HCT116 (cell line): ENCODE measurements around the gene MOCS1. TPM values are rescaled to one million over a fixed set of nuclear protein-coding genes. Genes with fewer than 3 reads are reported as not detected.

ENCODE experiments used
- ATAC-seq: fragments of 200-7000 bp; cut with Tn5 transposase; 2 replicates; pipeline ENCODE4 v1.9.1; 2020; ENCODE audit warnings: mild to moderate bottlenecking, moderate library complexity
- BruUV-seq: library from RNA; stranded (reverse); fragments of 400-500 nt; replicated peaks from 2 replicates; lab custom pipeline; 2021; lab: Mats Ljungman, UMichigan
- CTCF ChIA-PET: fragments of 300-600 bp; sonication (Branson Sonifier 250); formaldehyde crosslinking; loops from one replicate; lab custom pipeline; 2021; ENCODE audit warnings: antibody characterized with exemption; lab: Charles Lee
- POLR2A ChIA-PET: fragments of 300-600, 350-600 bp; sonication (Branson Sonifier 250); formaldehyde crosslinking; loops from one replicate; lab custom pipeline; 2021; ENCODE audit warnings: antibody characterized with exemption; lab: Charles Lee
- RAD21 ChIA-PET, 2 experiments: fragments of 300-600 bp; sonication (Branson Sonifier 250); formaldehyde crosslinking; loops; one replicate each; lab custom pipeline; 2023; ENCODE audit warnings: low total read pairs in 2 of 2; ENCODE audit not compliant: uncharacterized antibody in 2 of 2, unreplicated experiment in 2 of 2, low non-redundant PET in 1 of 2; lab: Charles Lee
- DNase-seq: peaks from one replicate; pipeline ENCODE4 v3.0.0-alpha.2; 2010; ENCODE audit warnings: low read depth, low spot score
- H2AFZ ChIP-seq: fragments of 200-600 bp; shearing (Covaris generic), sonication (generic); 2 replicates; pipeline ENCODE4 v1.6.1; 2017; ENCODE audit warnings: low read depth, mixed run types, mixed read lengths, antibody characterized with exemption, low read length; ENCODE audit not compliant: poor library complexity, severe bottlenecking
- H3K27ac ChIP-seq: 2 replicates; pipeline ENCODE4 v1.5.1; 2012; ENCODE audit warnings: low read depth, low read length
- H3K27me3 ChIP-seq: fragments of 200-600 bp; sonication (generic); 2 replicates; pipeline ENCODE4 v1.6.1; 2016; ENCODE audit warnings: mixed run types, low read length, mixed read lengths; ENCODE audit not compliant: insufficient read depth
- H3K36me3 ChIP-seq, 2 experiments: fragments of 200-500 bp in 1 of 2; fragments of 200-600 bp in 1 of 2; sonication (Bioruptor generic) in 1 of 2; sonication (generic) in 1 of 2; 2 replicates each; pipeline versions ENCODE4 v1.5.1 to v1.6.1; 2014 to 2016; ENCODE audit warnings: low read length in 2 of 2, inconsistent platforms in 1 of 2, mixed read lengths in 1 of 2, mixed run types in 1 of 2; ENCODE audit not compliant: insufficient read depth in 2 of 2, control insufficient read depth in 1 of 2
- H3K4me1 ChIP-seq, 2 experiments: fragments of 200-600 bp in 1 of 2; sonication (generic) in 1 of 2; 2 replicates each; pipeline versions ENCODE4 v1.5.1 to v1.6.1; 2012 to 2017; ENCODE audit warnings: low read length in 2 of 2, inconsistent platforms in 1 of 2, mild to moderate bottlenecking in 1 of 2, mixed read lengths in 1 of 2, mixed run types in 1 of 2, moderate library complexity in 1 of 2; ENCODE audit not compliant: insufficient read depth in 2 of 2, control insufficient read depth in 1 of 2
- H3K4me2 ChIP-seq: fragments of 200-600 bp; sonication (generic); 2 replicates; pipeline ENCODE4 v1.6.1; 2017; ENCODE audit warnings: mixed run types, low read length, mixed read lengths
- H3K4me3 ChIP-seq, 2 experiments: fragments of 200-600 bp in 1 of 2; sonication (generic) in 1 of 2; replicated peaks in 1 of 2; 2 replicates each; pipeline ENCODE4 v1.5.1; 2011 to 2016; ENCODE audit warnings: low read length in 2 of 2, control low read depth in 1 of 2, low read depth in 1 of 2, mild to moderate bottlenecking in 1 of 2, mixed read lengths in 1 of 2, mixed run types in 1 of 2
- H3K79me2 ChIP-seq: fragments of 200-600 bp; sonication (generic); 2 replicates; pipeline ENCODE4 v1.6.1; 2017; ENCODE audit warnings: mild to moderate bottlenecking, mixed run types, low read length, moderate library complexity, mixed read lengths; ENCODE audit not compliant: insufficient read depth
- H3K9ac ChIP-seq: fragments of 200-600 bp; sonication (generic); 2 replicates; pipeline ENCODE4 v1.6.1; 2016; ENCODE audit warnings: low read length, mixed read lengths
- H3K9me2 ChIP-seq: fragments of 200-600 bp; sonication (generic), shearing (Covaris generic); 2 replicates; pipeline ENCODE4 v1.6.1; 2017; ENCODE audit warnings: mixed run types, mild to moderate bottlenecking, moderate library complexity; ENCODE audit not compliant: insufficient read depth
- H3K9me3 ChIP-seq, 2 experiments: fragments of 200-500 bp in 1 of 2; fragments of 200-600 bp in 1 of 2; sonication (Bioruptor generic) in 1 of 2; sonication (generic) in 1 of 2; 2 replicates each; pipeline ENCODE4 v1.6.1; 2014 to 2017; ENCODE audit warnings: low read length in 2 of 2, mixed read lengths in 2 of 2, inconsistent platforms in 1 of 2, low read depth in 1 of 2, mild to moderate bottlenecking in 1 of 2, mixed run types in 1 of 2, moderate library complexity in 1 of 2; ENCODE audit not compliant: control insufficient read depth in 1 of 2, insufficient read depth in 1 of 2
- H4K20me1 ChIP-seq: fragments of 200-600 bp; sonication (generic), shearing (Covaris generic); 2 replicates; pipeline ENCODE4 v1.6.1; 2017; ENCODE audit warnings: mixed run types, mild to moderate bottlenecking, moderate library complexity; ENCODE audit not compliant: insufficient read depth
- ATF3 ChIP-seq: IDR thresholded peaks from 2 replicates; pipeline ENCODE4 v1.6.1; 2012
- CTCF ChIP-seq, 3 experiments: fragments of 200-600 bp in 1 of 3; sonication (generic) in 1 of 3; IDR thresholded peaks in 2 of 3; conservative IDR thresholded peaks in 1 of 3; 2 replicates each; pipeline ENCODE4 v1.5.1; 2012 to 2017; ENCODE audit warnings: low read depth in 2 of 3, low read length in 2 of 3, antibody characterized with exemption in 1 of 3, borderline replicate concordance in 1 of 3, control low read depth in 1 of 3, mild to moderate bottlenecking in 1 of 3, mixed read lengths in 1 of 3, mixed run types in 1 of 3, moderate library complexity in 1 of 3; ENCODE audit not compliant: insufficient read depth in 1 of 3
- MAX ChIP-seq: IDR thresholded peaks from 2 replicates; pipeline ENCODE4 v1.6.1; 2012
- RAD21 ChIP-seq: IDR thresholded peaks from 2 replicates; pipeline ENCODE4 v1.6.1; 2012; ENCODE audit warnings: low read depth, mild to moderate bottlenecking
- REST ChIP-seq: IDR thresholded peaks from 2 replicates; pipeline ENCODE4 v1.6.1; 2012; ENCODE audit warnings: low read depth
- SIN3A ChIP-seq: IDR thresholded peaks from 2 replicates; pipeline ENCODE4 v1.6.1; 2012; ENCODE audit warnings: low read depth
- ZBTB33 ChIP-seq: IDR thresholded peaks from 2 replicates; pipeline ENCODE4 v1.6.1; 2011; ENCODE audit warnings: mild to moderate bottlenecking, low read length, moderate library complexity; ENCODE audit not compliant: insufficient replicate concordance; ENCODE audit errors: extremely low read depth
- ZFX ChIP-seq: fragments of 450-650 bp; IDR thresholded peaks from 2 replicates; pipeline ENCODE4 v1.6.1; 2017
- intact Hi-C: fragments of 100-400 bp; cut with micrococcal nuclease; formaldehyde crosslinking; loops from 2 replicates; pipeline ENCODE4 v1.10.0; 2022
- total RNA-seq: library from RNA; stranded (reverse); gene quantifications from one replicate; pipeline ENCODE4 v1.2.1, GENCODE V29; 2021; ENCODE audit not compliant: unreplicated experiment

MOCS1 gene
- total RNA-seq, 1 experiment from 2014 or later: 9.3 TPM

GRCh38 chr6:39892490-39893129, 41.7 kb downstream of the MOCS1 start:
- no peak overlapping the region for H3K4me3 ChIP-seq
- DNase-seq (peak; percentile 6), ATAC-seq (peak; percentile 95)
- ChIA-PET CTCF (interaction anchor here (1.3 to 1.9 kb wide), 2 partner anchors 516 to 530 kb away, joined by 3 to 6 read pairs; no protein-coding TSS in a partner anchor), RAD21 (no interaction called here), POLR2A (no interaction called here)
- H3K36me3 ChIP-seq: no peaks in the 10 kb centered on the region
- H3K4me2 ChIP-seq: no peak overlapping the region
- no peaks in the 10 kb centered on the region for H3K9me2 ChIP-seq
- H3K9me3 ChIP-seq: no peaks in the 10 kb centered on the region
- TF ChIP-seq ZFX (no peak), REST (no peak), RAD21 (peak; percentile 73), MAX (no peak), ATF3 (no peak), SIN3A (no peak), ZBTB33 (no peak), CTCF (IDR thresholded peaks at IDR 0.05 in 2 of 3, conservative IDR thresholded peaks at IDR 0.05 in 1 of 3; ENCODE audit: borderline replicate concordance in 1 of 3, insufficient read depth in 1 of 3, low read depth in 2 of 3, low read length in 2 of 3) (peak; percentile 47 to 71 (median 66); a peak in 5 of 6 replicates)
- no peaks in the 10 kb centered on the region for H3K79me2 ChIP-seq
- H4K20me1 ChIP-seq: no peaks in the 10 kb centered on the region
- intact Hi-C loops: loop anchor here (1.0 kb wide), 3 partner anchors 515 to 544 kb away; no protein-coding TSS in a partner anchor
- no TSS peak for BruUV-seq
- H3K4me1 ChIP-seq: no peaks in the 10 kb centered on the region
- H2AFZ ChIP-seq: no peak overlapping the region
- no peak overlapping the region for H3K27ac ChIP-seq
- peaks cover 28% of the 10 kb centered on the region for H3K27me3 ChIP-seq
- no peak overlapping the region for H3K9ac ChIP-seq
